MG63 (cell line): ENCODE data around the gene SLC22A16. TPM values are rescaled to one million over a fixed set of nuclear protein-coding genes. Genes with fewer than 3 reads are reported as not detected.
"Not testable (repeated sequence)": the region's sequence is repeated elsewhere in the genome, so short reads cannot be mapped to it uniquely, and the experiment has no call there.

Experiments
- DNase-seq: peaks from one replicate; pipeline ENCODE4 v3.0.0-alpha.2; 2020
- H3K27me3 ChIP-seq: fragments of 250-450 bp; sonication (Bioruptor Pico); 2 replicates; pipeline ENCODE4 v1.5.1; 2020; ENCODE audit warnings: mild to moderate bottlenecking, moderate library complexity
- H3K36me3 ChIP-seq: fragments of 250-450 bp; sonication (Bioruptor Pico); 2 replicates; pipeline ENCODE4 v1.5.1; 2020; ENCODE audit warnings: mild to moderate bottlenecking, moderate library complexity
- H3K4me3 ChIP-seq: fragments of 250-450 bp; sonication (Bioruptor Pico); 2 replicates; pipeline ENCODE4 v1.5.1; 2020; ENCODE audit warnings: mild to moderate bottlenecking, moderate library complexity
- H3K9me3 ChIP-seq: fragments of 250-450 bp; sonication (Bioruptor Pico); 2 replicates; pipeline ENCODE4 v1.5.1; 2020; ENCODE audit warnings: mild to moderate bottlenecking, moderate library complexity
- total RNA-seq: library from RNA; depleted of rRNA; stranded (reverse); fragments of >200 nt; shearing (Covaris generic); gene quantifications from 2 replicates; pipeline ENCODE4 v1.2.3, GENCODE V29; 2014; ENCODE audit warnings: low replicate concordance

The SLC22A16 gene
- total RNA-seq, 1 experiment from 2014 or later, result not detected

- Histone ChIP-seq H3K4me3 (no peak overlapping the region), H3K36me3 (no peaks in the 10 kb centered on the region), H3K27me3 (no peaks in the 10 kb centered on the region; the same call in none of the 2 replicates), H3K9me3 (peaks cover 3% of the 10 kb centered on the region; the same call in 1 of the 2 replicates)
- no peak for DNase-seq
Measured at GRCh38 chr6:110467566-110468140, 8.8 kb downstream of the SLC22A16 start.

GRCh38 chr6:110462884-110463481 lies 13.4 kb downstream of the SLC22A16 start:
- H3K36me3 ChIP-seq, result no peaks in the 10 kb centered on the region
- no peak for DNase-seq
- H3K9me3 ChIP-seq, result peaks cover 3% of the 10 kb centered on the region; the same call in 1 of the 2 replicates
- H3K4me3 ChIP-seq, result no peak overlapping the region
- H3K27me3 ChIP-seq, result no peaks in the 10 kb centered on the region; the same call in 1 of the 2 replicates

DNA sequence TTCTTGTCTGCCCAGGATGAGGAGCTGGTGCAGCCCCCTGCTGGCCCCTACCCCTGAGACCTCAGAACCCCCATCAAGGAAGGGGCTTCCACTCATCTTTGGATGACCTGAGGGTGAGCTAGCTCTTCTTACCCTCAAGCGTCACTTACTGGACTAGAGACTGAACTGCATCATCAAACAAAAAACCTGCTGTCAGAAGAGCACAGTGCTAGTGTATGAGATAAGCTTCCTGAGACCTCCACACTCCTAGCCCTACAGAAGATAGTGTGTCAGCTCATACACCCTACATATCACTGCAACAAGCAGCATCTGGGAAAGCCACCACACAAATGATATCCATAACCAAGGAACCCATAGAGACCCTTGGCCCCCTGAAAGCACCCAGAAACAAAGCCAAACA lies 15.0 kb downstream of the SLC22A16 start:
- Histone ChIP-seq H3K27me3 (no peaks in the 10 kb centered on the region; the same call in 1 of the 2 replicates), H3K36me3 (no peaks in the 10 kb centered on the region), H3K4me3 (no peak overlapping the region), H3K9me3 (peaks cover 3% of the 10 kb centered on the region; the same call in 1 of the 2 replicates)
- DNase-seq, result no peak

GRCh38 chr6:110459137-110459536 lies 17.3 kb downstream of the SLC22A16 start:
- no peak for DNase-seq
- H3K9me3 ChIP-seq, result peaks cover 3% of the 10 kb centered on the region; the same call in 1 of the 2 replicates
- no peaks in the 10 kb centered on the region for H3K27me3 ChIP-seq
- H3K4me3 ChIP-seq, result no peak overlapping the region
- H3K36me3 ChIP-seq, result no peaks in the 10 kb centered on the region

DNA sequence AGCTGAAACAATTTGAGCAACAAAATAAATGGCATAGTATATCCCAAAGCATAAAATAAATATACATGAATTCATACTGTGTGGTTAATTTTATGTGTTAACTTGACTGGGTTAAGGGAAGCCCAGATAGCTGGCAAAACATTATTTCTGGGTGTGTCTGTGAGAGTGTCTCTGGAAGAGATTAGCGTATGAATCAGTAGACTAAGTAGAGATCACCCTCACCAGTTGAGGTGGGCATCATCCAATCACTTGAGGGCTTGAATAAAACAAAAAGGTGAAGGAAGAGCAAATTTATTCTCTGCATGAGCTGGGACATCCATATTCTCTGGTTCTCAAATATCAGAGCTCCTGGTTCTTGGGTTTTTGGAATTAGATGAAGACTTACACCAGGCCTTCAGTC lies 17.9 kb downstream of the SLC22A16 start:
- DNase-seq, result no peak
- H3K9me3 ChIP-seq, result peaks cover 2% of the 10 kb centered on the region; the same call in 1 of the 2 replicates
- no peaks in the 10 kb centered on the region for H3K27me3 ChIP-seq

DNA sequence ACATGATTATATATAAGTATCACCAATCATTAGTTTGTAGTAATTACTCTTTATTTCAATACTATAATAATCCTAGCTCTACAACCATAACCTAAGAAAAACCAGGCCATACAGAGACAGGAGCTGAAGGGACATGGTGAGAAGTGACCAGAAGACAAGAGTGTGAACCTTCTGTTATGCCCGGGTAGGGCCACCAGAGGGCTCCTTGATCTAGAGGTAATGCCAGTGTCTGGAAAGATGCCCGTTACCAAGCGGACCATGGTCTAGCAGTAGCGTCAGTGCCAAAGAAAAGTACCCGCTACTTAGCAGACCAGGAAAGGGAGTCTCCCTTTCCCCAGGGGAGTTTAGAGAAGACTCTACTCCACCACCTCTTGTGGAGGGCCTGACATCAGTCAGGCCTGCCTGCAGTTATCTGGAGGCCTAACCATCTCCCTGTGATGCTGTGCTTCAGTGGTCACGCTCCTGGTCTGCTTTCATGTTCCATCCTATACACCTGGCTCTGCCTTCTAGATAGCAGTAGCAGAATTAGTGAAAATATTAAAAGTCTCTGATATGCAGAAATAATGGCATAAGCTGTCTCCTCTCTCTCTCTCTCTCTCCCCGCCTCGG lies 18.7 kb downstream of the SLC22A16 start:
- H3K27me3 ChIP-seq, H3K4me3 ChIP-seq, H3K9me3 ChIP-seq, H3K36me3 ChIP-seq: not testable (repeated sequence)
- DNase-seq, result peak; percentile 30

More for the DNA sequence above, 17.9 kb downstream of the SLC22A16 start:
- Histone ChIP-seq H3K36me3 (no peaks in the 10 kb centered on the region), H3K4me3 (no peak overlapping the region)

DNA sequence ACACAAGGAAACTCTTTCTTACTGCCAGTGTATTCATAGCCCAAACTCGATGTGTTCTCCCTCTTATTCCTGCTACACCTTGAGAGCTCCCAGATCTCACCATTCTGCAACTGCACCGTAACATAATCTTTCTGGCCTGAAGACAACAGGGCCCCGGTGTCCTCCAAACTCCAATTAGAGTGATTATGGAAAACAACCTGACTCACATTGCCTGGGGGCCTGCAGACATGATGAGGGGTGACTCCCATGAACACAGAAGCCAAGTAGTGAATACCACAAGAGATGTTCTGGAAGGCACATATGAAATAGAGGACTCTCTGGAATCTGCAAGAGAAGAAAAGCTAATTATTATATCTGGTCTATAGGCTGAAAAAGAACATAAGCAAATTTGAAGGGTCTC lies 19.7 kb downstream of the SLC22A16 start:
- H3K9me3 ChIP-seq, result no peaks in the 10 kb centered on the region
- H3K27me3 ChIP-seq, result 0 out of 2 replicates have a peak, but pooled peaks cover 2% of the 10 kb centered on the region
- no peak for DNase-seq
- no peaks in the 10 kb centered on the region for H3K36me3 ChIP-seq
- H3K4me3 ChIP-seq, result no peak overlapping the region

GRCh38 chr6:110449541-110449895 lies 26.9 kb downstream of the SLC22A16 start:
- DNase-seq, result no peak
- H3K27me3 ChIP-seq, result 0 out of 2 replicates have a peak, but pooled peaks cover 2% of the 10 kb centered on the region
- no peaks in the 10 kb centered on the region for H3K36me3 ChIP-seq
- H3K9me3 ChIP-seq, result no peaks in the 10 kb centered on the region
- H3K4me3 ChIP-seq, result no peak overlapping the region

GRCh38 chr6:110448846-110449540 lies 27.4 kb downstream of the SLC22A16 start:
- H3K27me3 ChIP-seq, result 0 out of 2 replicates have a peak, but pooled peaks cover 2% of the 10 kb centered on the region
- no peak overlapping the region for H3K4me3 ChIP-seq
- H3K9me3 ChIP-seq, result no peaks in the 10 kb centered on the region
- no peaks in the 10 kb centered on the region for H3K36me3 ChIP-seq
- no peak for DNase-seq

DNA sequence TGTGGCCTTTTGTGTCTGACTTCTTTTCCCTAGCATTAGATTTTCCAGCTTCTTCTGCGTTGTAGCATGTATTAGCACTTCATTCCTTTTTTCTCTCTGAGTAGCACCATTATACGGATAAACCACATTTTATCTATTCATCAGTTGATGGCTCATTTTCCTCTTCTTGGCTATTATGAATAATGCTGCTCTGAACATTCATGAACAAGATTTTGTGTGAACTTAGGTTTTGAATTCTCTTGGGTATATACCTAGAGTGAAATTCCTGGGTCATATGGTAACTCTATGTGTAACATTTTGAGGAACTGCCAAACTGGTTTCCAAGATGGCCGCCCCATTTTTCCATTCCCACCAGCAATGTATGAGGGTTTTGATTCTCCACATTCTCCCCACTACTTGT lies 28.7 kb downstream of the SLC22A16 start:
- Histone ChIP-seq H3K27me3 (0 out of 2 replicates have a peak, but pooled peaks cover 2% of the 10 kb centered on the region), H3K9me3 (no peaks in the 10 kb centered on the region), H3K4me3 (no peak overlapping the region), H3K36me3 (no peaks in the 10 kb centered on the region)
- DNase-seq, result no peak

DNA sequence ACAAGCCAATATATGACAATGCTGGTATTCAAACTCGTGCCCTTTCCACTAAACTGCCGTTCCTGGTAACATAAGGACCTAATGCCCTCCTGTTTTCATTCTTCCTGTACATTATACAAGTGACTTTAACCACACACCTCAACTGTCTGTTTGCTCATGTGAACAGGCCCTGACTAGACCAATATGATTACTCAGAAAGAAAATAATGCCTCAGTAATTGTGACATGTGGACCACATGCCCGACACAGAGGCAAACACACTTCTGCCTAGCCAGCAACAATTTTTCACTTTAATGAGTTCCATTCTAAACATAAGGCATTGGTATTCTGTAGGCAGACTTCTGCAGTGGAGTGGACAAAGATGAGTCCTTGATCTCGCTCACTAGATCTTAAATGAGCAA lies 30.0 kb downstream of the SLC22A16 start:
- no peak overlapping the region for H3K4me3 ChIP-seq
- H3K27me3 ChIP-seq, result no peaks in the 10 kb centered on the region
- DNase-seq, result no peak
- no peaks in the 10 kb centered on the region for H3K36me3 ChIP-seq
- no peaks in the 10 kb centered on the region for H3K9me3 ChIP-seq

- no peaks in the 10 kb centered on the region for H3K36me3 ChIP-seq
- DNase-seq, result no peak
- no peaks in the 10 kb centered on the region for H3K27me3 ChIP-seq
- H3K4me3 ChIP-seq, result no peak overlapping the region
- no peaks in the 10 kb centered on the region for H3K9me3 ChIP-seq
Measured at GRCh38 chr6:110440026-110440425, 36.4 kb downstream of the SLC22A16 start.

- no peak overlapping the region for H3K4me3 ChIP-seq
- DNase-seq, result no peak
- no peaks in the 10 kb centered on the region for H3K9me3 ChIP-seq
- no peaks in the 10 kb centered on the region for H3K27me3 ChIP-seq
- H3K36me3 ChIP-seq, result no peaks in the 10 kb centered on the region
Measured at GRCh38 chr6:110439356-110439755, 37.1 kb downstream of the SLC22A16 start.

DNA sequence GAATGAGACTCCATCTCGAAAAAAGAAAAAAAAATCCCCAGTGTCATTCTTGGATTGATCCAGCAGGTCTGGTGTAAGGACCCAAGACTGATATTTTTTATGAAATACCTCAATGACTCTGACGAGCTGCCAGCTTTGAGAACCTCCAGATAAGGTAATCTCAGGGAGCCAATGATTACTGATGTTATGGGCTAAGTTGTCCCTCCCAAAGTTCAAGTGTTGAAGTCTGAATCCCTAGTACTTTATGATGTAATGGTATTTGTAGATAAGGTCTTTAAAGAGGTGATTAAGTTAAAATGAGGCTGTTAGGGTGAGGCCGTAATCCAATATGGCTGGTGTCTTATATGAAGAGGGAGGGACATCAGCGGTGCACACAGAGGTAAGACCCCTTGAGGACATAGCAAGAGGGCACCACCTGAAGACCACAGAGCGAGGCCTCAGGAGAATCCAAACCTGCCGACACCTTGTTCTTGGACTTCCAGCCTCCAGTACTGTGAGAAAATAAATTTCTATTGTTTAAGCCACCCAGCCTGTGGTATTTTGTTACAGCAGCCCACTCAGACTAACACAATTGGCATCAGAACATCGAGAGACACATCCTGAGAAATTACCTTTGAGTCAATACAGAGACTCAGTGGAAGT lies 41.3 kb downstream of the SLC22A16 start:
- no peaks in the 10 kb centered on the region for H3K36me3 ChIP-seq
- H3K4me3 ChIP-seq, result no peak overlapping the region
- no peak for DNase-seq

GRCh38 chr6:110432285-110432900 lies 44.0 kb downstream of the SLC22A16 start:
- no peak for DNase-seq
- H3K4me3 ChIP-seq, result no peak overlapping the region

More for the DNA sequence above, 41.3 kb downstream of the SLC22A16 start:
- Histone ChIP-seq H3K27me3 (no peaks in the 10 kb centered on the region), H3K9me3 (no peaks in the 10 kb centered on the region)

DNA sequence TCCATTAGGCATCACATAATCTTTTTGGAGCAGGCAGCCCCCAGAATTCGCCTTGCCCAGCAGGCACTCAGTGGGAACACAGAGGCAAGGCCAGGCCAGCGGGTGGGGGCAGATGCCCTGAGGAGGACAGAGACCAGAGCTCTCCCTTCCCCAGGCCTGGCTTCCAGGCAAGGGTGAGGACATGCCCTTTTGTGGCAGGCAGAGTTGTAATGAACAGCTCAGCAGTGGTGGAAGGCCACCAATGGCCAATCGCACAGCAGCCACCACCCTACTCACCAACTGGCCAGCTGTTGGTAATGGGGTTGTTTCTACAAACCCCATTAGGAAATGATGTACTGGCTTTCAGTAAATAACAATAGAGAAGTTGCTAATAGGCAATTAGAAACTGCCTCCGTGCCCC lies 45.7 kb downstream of the SLC22A16 start:
- H3K9me3 ChIP-seq, result no peaks in the 10 kb centered on the region
- H3K27me3 ChIP-seq, result peaks cover 6% of the 10 kb centered on the region
- H3K4me3 ChIP-seq, result no peak overlapping the region
- no peaks in the 10 kb centered on the region for H3K36me3 ChIP-seq
- DNase-seq, result no peak

More at GRCh38 chr6:110432285-110432900, 44.0 kb downstream of the SLC22A16 start:
- Histone ChIP-seq H3K9me3 (no peaks in the 10 kb centered on the region), H3K27me3 (0 out of 2 replicates have a peak, but pooled peaks cover 2% of the 10 kb centered on the region), H3K36me3 (no peaks in the 10 kb centered on the region)
